SK-N-SH (cell line): ENCODE measurements around the gene SMLR1. TPM values are rescaled to one million over a fixed set of nuclear protein-coding genes. Genes with fewer than 3 reads are reported as not detected.

Experiments used
- CTCF ChIA-PET: fragments of 300-600, 350-600 bp; formaldehyde crosslinking; extraction: SDS; loops from one replicate; lab custom pipeline; 2021; lab: Yijun Ruan, JAX
- POLR2A ChIA-PET: fragments of 350-600 bp; sonication (Branson Sonifier 250); formaldehyde crosslinking; extraction: SDS; loops from one replicate; lab custom pipeline; 2020; ENCODE audit warnings: antibody characterized with exemption, inconsistent platforms; lab: Yijun Ruan, JAX
- DNase-seq: peaks from one replicate; pipeline ENCODE4 v3.0.0; 2012
- H2AFZ ChIP-seq: fragments of 200-600 bp; sonication (generic); 2 replicates; pipeline ENCODE4 v1.8.1; 2016; ENCODE audit warnings: antibody characterized with exemption, mild to moderate bottlenecking, low read depth
- H3F3A ChIP-seq: fragments of 200-600 bp; sonication (generic); replicated peaks from 2 replicates; pipeline ENCODE3; 2016; ENCODE audit warnings: antibody characterized with exemption, mild to moderate bottlenecking; ENCODE audit not compliant: insufficient read depth
- H3K27ac ChIP-seq, 2 experiments: fragments of 200-500 bp in 1 of 2; fragments of 200-600 bp in 1 of 2; sonication (Bioruptor generic) in 1 of 2; sonication (generic), shearing (Covaris generic) in 1 of 2; 2 replicates each; pipeline versions ENCODE4 v1.5.1 to v1.6.1; 2014 to 2016; ENCODE audit warnings: low read depth in 2 of 2, inconsistent platforms in 1 of 2, low read length in 1 of 2, mild to moderate bottlenecking in 1 of 2, mixed read lengths in 1 of 2
- H3K27me3 ChIP-seq: fragments of 200-600 bp; sonication (generic), shearing (Covaris generic); 2 replicates; pipeline ENCODE4 v1.6.1; 2016; ENCODE audit warnings: mixed run types; ENCODE audit not compliant: insufficient read depth
- H3K36me3 ChIP-seq, 2 experiments: fragments of 200-500 bp in 1 of 2; fragments of 200-600 bp in 1 of 2; sonication (Bioruptor generic) in 1 of 2; sonication (generic) in 1 of 2; replicated peaks in 1 of 2; 2 replicates each; pipeline versions ENCODE3 to v1.5.1; 2014 to 2016; ENCODE audit warnings: low read length in 1 of 2, mild to moderate bottlenecking in 1 of 2; ENCODE audit not compliant: insufficient read depth in 2 of 2, control insufficient read depth in 1 of 2
- H3K4me1 ChIP-seq, 2 experiments: fragments of 200-500 bp in 1 of 2; fragments of 200-600 bp in 1 of 2; sonication (Bioruptor generic) in 1 of 2; sonication (generic), shearing (Covaris generic) in 1 of 2; 2 replicates each; pipeline versions ENCODE4 v1.5.1 to v1.6.1; 2014 to 2016; ENCODE audit warnings: low read depth in 1 of 2, low read length in 1 of 2, mixed run types in 1 of 2; ENCODE audit not compliant: insufficient read depth in 2 of 2, control insufficient read depth in 1 of 2
- H3K4me2 ChIP-seq: fragments of 200-600 bp; sonication (generic), shearing (Covaris generic); 2 replicates; pipeline ENCODE4 v1.6.1; 2017; ENCODE audit warnings: mixed run types
- H3K4me3 ChIP-seq, 2 experiments: fragments of 200-500 bp in 1 of 2; fragments of 200-600 bp in 1 of 2; sonication (Bioruptor generic) in 1 of 2; sonication (generic), shearing (Covaris generic) in 1 of 2; 2 replicates each; pipeline versions ENCODE4 v1.5.1 to v1.8.1; 2014 to 2016; ENCODE audit warnings: low read depth in 2 of 2, inconsistent platforms in 1 of 2, low read length in 1 of 2, mild to moderate bottlenecking in 1 of 2, mixed read lengths in 1 of 2, moderate library complexity in 1 of 2
- H3K79me2 ChIP-seq: fragments of 200-600 bp; sonication (generic); 2 replicates; pipeline ENCODE4 v1.8.1; 2017; ENCODE audit warnings: mild to moderate bottlenecking; ENCODE audit not compliant: insufficient read depth
- H3K9ac ChIP-seq: fragments of 200-600 bp; sonication (generic); 2 replicates; pipeline ENCODE4 v1.6.1; 2017; ENCODE audit warnings: mixed run types
- H3K9me2 ChIP-seq: fragments of 200-600 bp; sonication (generic); 2 replicates; pipeline ENCODE4 v1.6.1; 2017; ENCODE audit warnings: mixed run types
- H3K9me3 ChIP-seq: fragments of 200-600 bp; sonication (generic); 2 replicates; pipeline ENCODE4 v1.6.1; 2017; ENCODE audit warnings: mixed run types, mild to moderate bottlenecking, moderate library complexity
- H4K20me1 ChIP-seq: fragments of 200-600 bp; sonication (generic); 2 replicates; pipeline ENCODE4 v1.6.1; 2017; ENCODE audit warnings: mild to moderate bottlenecking, mixed run types; ENCODE audit not compliant: insufficient read depth
- ELF1 ChIP-seq: IDR thresholded peaks from 2 replicates; pipeline ENCODE4 v1.4.0; 2012
- EP300 ChIP-seq, 2 experiments: IDR thresholded peaks; 2 replicates each; pipeline versions ENCODE4 v1.4.0 to v1.6.1; 2012; ENCODE audit warnings: borderline replicate concordance in 1 of 2, low read depth in 1 of 2, low read length in 1 of 2
- FOXJ3 ChIP-seq: sonication (generic); formaldehyde crosslinking; IDR thresholded peaks from 2 replicates; pipeline ENCODE4 v1.5.1; 2020; ENCODE audit warnings: mild to moderate bottlenecking, missing genetic modification reagents
- GABPA ChIP-seq: IDR thresholded peaks from 2 replicates; pipeline ENCODE4 v1.4.0; 2012; ENCODE audit warnings: low read depth, mild to moderate bottlenecking
- GATA2 ChIP-seq: sonication (generic); formaldehyde crosslinking; IDR thresholded peaks from 2 replicates; pipeline ENCODE4 v1.5.0; 2020; ENCODE audit warnings: mild to moderate bottlenecking, missing genetic modification reagents
- JUND ChIP-seq: IDR thresholded peaks from 2 replicates; pipeline ENCODE4 v1.4.0; 2012
- MEF2A ChIP-seq: IDR thresholded peaks from 2 replicates; pipeline ENCODE4 v1.4.0; 2012; ENCODE audit warnings: low read depth, borderline replicate concordance
- NFIC ChIP-seq: IDR thresholded peaks from 2 replicates; pipeline ENCODE4 v1.4.0; 2012; ENCODE audit warnings: borderline replicate concordance
- NRF1 ChIP-seq: IDR thresholded peaks from 2 replicates; pipeline ENCODE4 v1.6.1; 2012; ENCODE audit warnings: low read depth, mild to moderate bottlenecking, low read length
- POLR2AphosphoS5 ChIP-seq: IDR thresholded peaks from 2 replicates; pipeline ENCODE4 v1.6.1; 2012; ENCODE audit warnings: low read depth, low read length
- RCOR1 ChIP-seq: fragments of 150-350 bp; IDR thresholded peaks from 2 replicates; pipeline ENCODE4 v1.6.1; 2017; ENCODE audit warnings: antibody characterized with exemption, low read length
- RXRA ChIP-seq: IDR thresholded peaks from 2 replicates; pipeline ENCODE4 v1.4.0; 2012; ENCODE audit warnings: low read depth, mild to moderate bottlenecking, borderline replicate concordance
- SIN3A ChIP-seq: IDR thresholded peaks from 2 replicates; pipeline ENCODE4 v1.6.1; 2012; ENCODE audit warnings: low read depth, mild to moderate bottlenecking, low read length, moderate library complexity, borderline replicate concordance
- TCF12 ChIP-seq: IDR thresholded peaks from 2 replicates; pipeline ENCODE4 v1.4.0; 2012
- TEAD4 ChIP-seq: IDR thresholded peaks from 2 replicates; pipeline ENCODE4 v1.4.0; 2012; ENCODE audit warnings: mild to moderate bottlenecking, borderline replicate concordance; ENCODE audit not compliant: insufficient read depth
- USF2 ChIP-seq: fragments of 150-350 bp; IDR thresholded peaks from 2 replicates; pipeline ENCODE4 v1.6.1; 2017; ENCODE audit warnings: antibody characterized with exemption, low read length, low read depth, borderline replicate concordance
- WGBS: methylation state at CpG from one replicate; pipeline ENCODE4 v1.1.6; 2017; ENCODE audit warnings: low lambda C conversion rate; 5-methylcytosine and 5-hydroxymethylcytosine counted together
- polyA plus RNA-seq, 3 experiments: library from polyadenylated mRNA; depleted of rRNA; stranded (reverse); fragments of >200 nt; gene quantifications; 2 replicates each; pipeline ENCODE4 v1.2.3, GENCODE V29; 2012
- TF ChIP-seq, protein P1 (sequence below): fragments of 150-350 bp; IDR thresholded peaks from 2 replicates; pipeline ENCODE4 v1.6.1; 2016; ENCODE audit warnings: mild to moderate bottlenecking, low read depth, low read length
- TF ChIP-seq, protein P2 (sequence below): IDR thresholded peaks from 2 replicates; pipeline ENCODE4 v1.4.0; 2012; ENCODE audit warnings: low read depth, borderline replicate concordance

The SMLR1 gene
- polyA plus RNA-seq, 1 of the 3 experiments (the other 2 are of a cell fraction) = 0.03 TPM

- Histone ChIP-seq H3K4me1 (no peaks in the 10 kb centered on the region), H3K27ac (no peak overlapping the region), H3K36me3 (no peaks in the 10 kb centered on the region), H3K4me2 (no peak overlapping the region), H3K27me3 (no peaks in the 10 kb centered on the region), H4K20me1 (no peaks in the 10 kb centered on the region), H2AFZ (no peak overlapping the region), H3K9me2 (no peaks in the 10 kb centered on the region), H3F3A (no peaks in the 10 kb centered on the region), H3K9me3 (no peaks in the 10 kb centered on the region), H3K79me2 (no peaks in the 10 kb centered on the region), H3K9ac (no peak overlapping the region), H3K4me3 (no peak overlapping the region)
- CTCF ChIA-PET = no interaction called here
- POLR2A ChIA-PET = no interaction called here
- DNase-seq = no peak
- TF ChIP-seq MEF2A = no peak
- TF ChIP-seq FOXJ3 = no peak
- no peak for TF ChIP-seq JUND
- no peak for TF ChIP-seq RCOR1
- no peak for TF ChIP-seq TCF12
- TF ChIP-seq ELF1 = no peak
- TF ChIP-seq GABPA = no peak
- TF ChIP-seq SIN3A = no peak
- TF ChIP-seq EP300 (IDR thresholded peaks at IDR 0.05; ENCODE audit: borderline replicate concordance in 1 of 2, low read depth in 1 of 2, low read length in 1 of 2) = no peak
- no peak for TF ChIP-seq NFIC
- TF ChIP-seq TEAD4 = no peak
- TF ChIP-seq GATA2 (CRISPR knock-in tag) = no peak
- TF ChIP-seq, protein P1, sequence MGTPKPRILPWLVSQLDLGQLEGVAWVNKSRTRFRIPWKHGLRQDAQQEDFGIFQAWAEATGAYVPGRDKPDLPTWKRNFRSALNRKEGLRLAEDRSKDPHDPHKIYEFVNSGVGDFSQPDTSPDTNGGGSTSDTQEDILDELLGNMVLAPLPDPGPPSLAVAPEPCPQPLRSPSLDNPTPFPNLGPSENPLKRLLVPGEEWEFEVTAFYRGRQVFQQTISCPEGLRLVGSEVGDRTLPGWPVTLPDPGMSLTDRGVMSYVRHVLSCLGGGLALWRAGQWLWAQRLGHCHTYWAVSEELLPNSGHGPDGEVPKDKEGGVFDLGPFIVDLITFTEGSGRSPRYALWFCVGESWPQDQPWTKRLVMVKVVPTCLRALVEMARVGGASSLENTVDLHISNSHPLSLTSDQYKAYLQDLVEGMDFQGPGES = no peak
- no peak for TF ChIP-seq USF2
- TF ChIP-seq, protein P2, sequence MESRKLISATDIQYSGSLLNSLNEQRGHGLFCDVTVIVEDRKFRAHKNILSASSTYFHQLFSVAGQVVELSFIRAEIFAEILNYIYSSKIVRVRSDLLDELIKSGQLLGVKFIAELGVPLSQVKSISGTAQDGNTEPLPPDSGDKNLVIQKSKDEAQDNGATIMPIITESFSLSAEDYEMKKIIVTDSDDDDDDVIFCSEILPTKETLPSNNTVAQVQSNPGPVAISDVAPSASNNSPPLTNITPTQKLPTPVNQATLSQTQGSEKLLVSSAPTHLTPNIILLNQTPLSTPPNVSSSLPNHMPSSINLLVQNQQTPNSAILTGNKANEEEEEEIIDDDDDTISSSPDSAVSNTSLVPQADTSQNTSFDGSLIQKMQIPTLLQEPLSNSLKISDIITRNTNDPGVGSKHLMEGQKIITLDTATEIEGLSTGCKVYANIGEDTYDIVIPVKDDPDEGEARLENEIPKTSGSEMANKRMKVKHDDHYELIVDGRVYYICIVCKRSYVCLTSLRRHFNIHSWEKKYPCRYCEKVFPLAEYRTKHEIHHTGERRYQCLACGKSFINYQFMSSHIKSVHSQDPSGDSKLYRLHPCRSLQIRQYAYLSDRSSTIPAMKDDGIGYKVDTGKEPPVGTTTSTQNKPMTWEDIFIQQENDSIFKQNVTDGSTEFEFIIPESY = no peak
- no peak for TF ChIP-seq POLR2AphosphoS5
- no peak for TF ChIP-seq NRF1
- no peak for TF ChIP-seq RXRA
- WGBS = 54% methylated on average over 4 of the region's 4 CpGs
Measured at GRCh38 chr6:130826442-130827246, 562 bp upstream of the SMLR1 start.
